ENCODE data around the gene ANTKMT.

The ANTKMT gene

GRCh38 chr16:715477-716199 is 5.3 kb upstream of the ANTKMT start:
- DNase-seq (ENCODE audit: low read depth) = no peak

- DNase-seq (ENCODE audit: low read depth) = no peak
Measured at GRCh38 chr16:716200-716568, 4.8 kb upstream of the ANTKMT start.

GRCh38 chr16:716768-717325 is 4.1 kb upstream of the ANTKMT start:
- DNase-seq (ENCODE audit: low read depth) = no peak

GRCh38 chr16:717450-718245 is 3.3 kb upstream of the ANTKMT start:
- DNase-seq (ENCODE audit: low read depth) = no peak

GRCh38 chr16:718389-718788 is 2.6 kb upstream of the ANTKMT start:
- no peak for DNase-seq (ENCODE audit: low read depth)

GRCh38 chr16:718922-719321 is 2.0 kb upstream of the ANTKMT start:
- DNase-seq (ENCODE audit: low read depth) = no peak

- no peak for DNase-seq (ENCODE audit: low read depth)
Measured at GRCh38 chr16:719815-720446, 1.0 kb upstream of the ANTKMT start.

- no peak for DNase-seq (ENCODE audit: low read depth)
Measured at GRCh38 chr16:720447-720989, 428 bp upstream of the ANTKMT start.

GRCh38 chr16:721765-722540 is 1.0 kb downstream of the ANTKMT start:
- DNase-seq (ENCODE audit: low read depth) = no peak

- DNase-seq (ENCODE audit: low read depth) = no peak
Measured at GRCh38 chr16:722835-723633, 2.1 kb downstream of the ANTKMT start.

- no peak for DNase-seq (ENCODE audit: low read depth)
Measured at GRCh38 chr16:723695-724094, 2.7 kb downstream of the ANTKMT start.

GRCh38 chr16:724188-725040 is 3.5 kb downstream of the ANTKMT start:
- no peak for DNase-seq (ENCODE audit: low read depth)

GRCh38 chr16:725041-725376 is 4.1 kb downstream of the ANTKMT start:
- DNase-seq (ENCODE audit: low read depth) = no peak

GRCh38 chr16:725463-726187 is 4.7 kb downstream of the ANTKMT start:
- no peak for DNase-seq (ENCODE audit: low read depth)

GRCh38 chr16:726188-726437 is 5.2 kb downstream of the ANTKMT start:
- no peak for DNase-seq (ENCODE audit: low read depth)

- DNase-seq (ENCODE audit: low read depth) = peak; percentile 47
Measured at GRCh38 chr16:726438-727290, 5.7 kb downstream of the ANTKMT start, which contains the start of the genes CCDC78 and HAGHL. TSS of gene CCDC78 (minus strand) at chr16:726443. CDS start at chr16:726367, 76 bp downstream. TSS of gene HAGHL (plus strand) at chr16:727106. CDS start at chr16:727510, 404 bp downstream.

- DNase-seq (ENCODE audit: low read depth) = no peak
Measured at GRCh38 chr16:727291-727977, 6.5 kb downstream of the ANTKMT start.

Measured in T follicular helper cell (primary cell).